K562 (cell line): ENCODE measurements around the gene MAD1L1. TPM values are rescaled to one million over a fixed set of nuclear protein-coding genes. Genes with fewer than 3 reads are reported as not detected.

Experiments used
- ATAC-seq: fragments of 200-7000 bp; cut with Tn5 transposase; 3 replicates; pipeline ENCODE4 v1.9.1; 2020; ENCODE audit warnings: moderate library complexity
- BruUV-seq: library from RNA; stranded (reverse); fragments of 400-500 nt; replicated peaks from 2 replicates; lab custom pipeline; 2021; lab: Mats Ljungman, UMichigan
- CTCF ChIA-PET: fragments of 300-600 bp; formaldehyde crosslinking; extraction: SDS; loops from one replicate; lab custom pipeline; 2021; ENCODE audit warnings: low intra/inter-chr PET ratio; lab: Yijun Ruan, JAX
- POLR2A ChIA-PET: fragments of 300-600, 350-650 bp; sonication (Branson Sonifier 250); formaldehyde crosslinking; extraction: SDS; loops from one replicate; lab custom pipeline; 2021; ENCODE audit warnings: antibody characterized with exemption, inconsistent platforms; lab: Yijun Ruan, JAX
- DNase-seq, 4 experiments: peaks; one replicate each; pipeline versions ENCODE4 v3.0.0 to v3.0.0-alpha.2; 2011 to 2018; ENCODE audit warnings: low spot score in 3 of 4, mixed read lengths in 3 of 4; ENCODE audit errors: extremely low read depth in 1 of 4
- FAIRE-seq: peaks from 2 replicates; lab custom pipeline; 2011; peaks lifted over from hg19 to GRCh38; lab: Jason Lieb, UNC
- H2AFZ ChIP-seq: 2 replicates; pipeline ENCODE4 v1.6.0; 2011; ENCODE audit warnings: low read depth, low read length, control low read depth, inconsistent platforms
- H3K27ac ChIP-seq: fragments of 200-600 bp; 3 replicates; pipeline ENCODE4 v1.8.0; 2011; ENCODE audit warnings: low read depth, mild to moderate bottlenecking, control low read depth, inconsistent platforms, low read length, moderate library complexity, mixed read lengths; ENCODE audit errors: extremely low read depth
- H3K27me3 ChIP-seq, 2 experiments: fragments of 300-600 bp in 1 of 2; 2 replicates in 1 of 2; 3 replicates in 1 of 2; pipeline versions ENCODE4 v1.6.0 to v1.8.0; 2011; ENCODE audit warnings: inconsistent platforms in 2 of 2, low read length in 2 of 2, mild to moderate bottlenecking in 1 of 2, mixed read lengths in 1 of 2, moderate library complexity in 1 of 2; ENCODE audit not compliant: control insufficient read depth in 2 of 2, insufficient read depth in 2 of 2
- H3K36me3 ChIP-seq: fragments of 300-600 bp; 3 replicates; pipeline ENCODE4 v1.8.0; 2011; ENCODE audit warnings: mild to moderate bottlenecking, low read length, inconsistent platforms; ENCODE audit not compliant: control insufficient read depth, insufficient read depth
- H3K4me1 ChIP-seq, 2 experiments: fragments of 200-600 bp in 1 of 2; replicated peaks in 1 of 2; 2 replicates in 1 of 2; 3 replicates in 1 of 2; pipeline versions ENCODE4 v1.5.1 to v1.8.0; 2011; ENCODE audit warnings: inconsistent platforms in 2 of 2, low read length in 2 of 2, mild to moderate bottlenecking in 1 of 2, mixed read lengths in 1 of 2, moderate library complexity in 1 of 2; ENCODE audit not compliant: control insufficient read depth in 2 of 2, insufficient read depth in 2 of 2
- H3K4me2 ChIP-seq: 2 replicates; pipeline ENCODE4 v1.6.1; 2011; ENCODE audit warnings: low read length, control low read depth, inconsistent platforms, mixed read lengths; ENCODE audit not compliant: insufficient read depth
- H3K4me3 ChIP-seq: fragments of 200-600 bp; sonication (generic), shearing (Covaris generic); 2 replicates; pipeline ENCODE4 v1.5.1; 2016; ENCODE audit warnings: control low read depth, inconsistent platforms
- H3K79me2 ChIP-seq: fragments of 200-600 bp; 3 replicates; pipeline ENCODE4 v1.8.0; 2011; ENCODE audit warnings: low read length, inconsistent platforms; ENCODE audit not compliant: control insufficient read depth, insufficient read depth
- H3K9ac ChIP-seq, 2 experiments: 2 replicates each; pipeline versions ENCODE4 v1.6.0 to v1.6.1; 2011; ENCODE audit warnings: low read depth in 2 of 2, low read length in 2 of 2, control low read depth in 1 of 2, inconsistent platforms in 1 of 2, mild to moderate bottlenecking in 1 of 2, mixed read lengths in 1 of 2; ENCODE audit not compliant: insufficient read depth in 1 of 2
- H3K9me1 ChIP-seq: one replicate; pipeline ENCODE4 v1.6.0; 2011; ENCODE audit warnings: inconsistent platforms, mild to moderate bottlenecking, low read length, moderate library complexity; ENCODE audit not compliant: control insufficient read depth, insufficient read depth
- H3K9me3 ChIP-seq: replicated peaks from 2 replicates; pipeline ENCODE4 v1.5.1; 2011; ENCODE audit warnings: low read depth, low read length, inconsistent platforms; ENCODE audit not compliant: control insufficient read depth, insufficient read depth
- H4K20me1 ChIP-seq: replicated peaks from 2 replicates; pipeline ENCODE4 v1.6.1; 2011; ENCODE audit warnings: low read length, inconsistent platforms, mixed read lengths; ENCODE audit not compliant: control insufficient read depth, insufficient read depth
- CHD7 ChIP-seq: fragments of 200-600 bp; sonication (generic); IDR thresholded peaks from one replicate; pipeline ENCODE4 v1.6.1; 2012; ENCODE audit warnings: mild to moderate bottlenecking, low read depth, low read length, inconsistent platforms
- E2F3 ChIP-seq: fragments of 250-450 bp; sonication (Bioruptor Pico); IDR thresholded peaks from 2 replicates; pipeline ENCODE4 v1.4.0; 2020; ENCODE audit warnings: mild to moderate bottlenecking
- ESRRA ChIP-seq: fragments of 450-650 bp; IDR thresholded peaks from 2 replicates; pipeline ENCODE4 v1.6.1; 2014; ENCODE audit warnings: low read depth, mild to moderate bottlenecking, moderate library complexity, borderline replicate concordance
- HOXB6 ChIP-seq: fragments of 250-450 bp; sonication (Bioruptor Pico); IDR thresholded peaks from 2 replicates; pipeline ENCODE4 v1.5.1; 2022; ENCODE audit warnings: mild to moderate bottlenecking, borderline replicate concordance
- NCOA2 ChIP-seq, 2 experiments: fragments of 450-650 bp; IDR thresholded peaks; 2 replicates each; pipeline ENCODE4 v1.6.1; 2018; ENCODE audit warnings: mild to moderate bottlenecking in 2 of 2, moderate library complexity in 1 of 2; ENCODE audit not compliant: partially characterized antibody in 2 of 2
- RFX7 ChIP-seq: fragments of 250-450 bp; sonication (Bioruptor Pico); IDR thresholded peaks from 2 replicates; pipeline ENCODE4 v1.5.1; 2021; ENCODE audit warnings: mild to moderate bottlenecking
- SMC3 ChIP-seq: conservative IDR thresholded peaks from 2 replicates; pipeline ENCODE4 v1.6.1; 2011; ENCODE audit warnings: low read depth, low read length, improper control_type of control experiment; ENCODE audit not compliant: insufficient read depth
- ZNF212 ChIP-seq: fragments of 450-650 bp; formaldehyde crosslinking; IDR thresholded peaks from 2 replicates; pipeline ENCODE4 v1.4.0; 2020; ENCODE audit warnings: mild to moderate bottlenecking
- ZNF224 ChIP-seq: sonication (generic); formaldehyde crosslinking; IDR thresholded peaks from 2 replicates; pipeline ENCODE4 v1.8.0; 2022; ENCODE audit warnings: mild to moderate bottlenecking, missing genetic modification reagents
- ZNF57 ChIP-seq: fragments of 450-650 bp; formaldehyde crosslinking; IDR thresholded peaks from 2 replicates; pipeline ENCODE4 v1.4.0; 2020; ENCODE audit warnings: mild to moderate bottlenecking, moderate library complexity
- WGBS: fragments of 100-300 bp; shearing (Covaris generic); methylation state at CpG from one replicate; pipeline ENCODE4 v1.1.6; 2016; ENCODE audit warnings: low coverage, mixed read lengths; ENCODE audit not compliant: insufficient coverage; ENCODE audit errors: missing lambda C conversion rate; 5-methylcytosine and 5-hydroxymethylcytosine counted together
- in situ Hi-C: fragments of 300-500 bp; cut with MboI; formaldehyde crosslinking; loops from 4 replicates; pipeline ENCODE4 v1.15.0; 2018; ENCODE audit warnings: inconsistent platforms, mixed read lengths
- intact Hi-C: fragments of 100-400 bp; cut with micrococcal nuclease; formaldehyde crosslinking; loops from 2 replicates; pipeline ENCODE4 v1.14.2; 2022
- polyA plus RNA-seq, 8 experiments: library from polyadenylated mRNA; depleted of rRNA in 4 of 8; stranded (reverse) in 5 of 8; unstranded in 3 of 8; fragments of >200 nt; fragmentation: Nextera tagmentation in 2 of 8; fragmentation: Illumina TruSeq in 1 of 8; extraction: Ambion mirVana in 2 of 8; extraction: Trizol in 1 of 8; gene quantifications; 2 replicates each; pipeline versions ENCODE4 v1.2.1 to v1.2.3, GENCODE V29; 2011 to 2014; ENCODE audit warnings: inconsistent platforms in 1 of 8, missing spikeins in 1 of 8
- total RNA-seq, 7 experiments: library from RNA; depleted of rRNA in 6 of 7; stranded (reverse); fragments of >200 nt in 6 of 7; fragmentation: Illumina TruSeq in 2 of 7; extraction: Trizol in 2 of 7; gene quantifications; 2 replicates each; pipeline versions ENCODE4 v1.2.1 to v1.2.3, GENCODE V29; 2011 to 2021; ENCODE audit warnings: low replicate concordance in 1 of 7

Gene MAD1L1
- total and polyA plus RNA-seq, 9 of the 15 experiments (the other 6 are each of a cell fraction or from before 2014, with no cell fraction given): 1.7 to 89.7 (median 18.0) TPM

DNA sequence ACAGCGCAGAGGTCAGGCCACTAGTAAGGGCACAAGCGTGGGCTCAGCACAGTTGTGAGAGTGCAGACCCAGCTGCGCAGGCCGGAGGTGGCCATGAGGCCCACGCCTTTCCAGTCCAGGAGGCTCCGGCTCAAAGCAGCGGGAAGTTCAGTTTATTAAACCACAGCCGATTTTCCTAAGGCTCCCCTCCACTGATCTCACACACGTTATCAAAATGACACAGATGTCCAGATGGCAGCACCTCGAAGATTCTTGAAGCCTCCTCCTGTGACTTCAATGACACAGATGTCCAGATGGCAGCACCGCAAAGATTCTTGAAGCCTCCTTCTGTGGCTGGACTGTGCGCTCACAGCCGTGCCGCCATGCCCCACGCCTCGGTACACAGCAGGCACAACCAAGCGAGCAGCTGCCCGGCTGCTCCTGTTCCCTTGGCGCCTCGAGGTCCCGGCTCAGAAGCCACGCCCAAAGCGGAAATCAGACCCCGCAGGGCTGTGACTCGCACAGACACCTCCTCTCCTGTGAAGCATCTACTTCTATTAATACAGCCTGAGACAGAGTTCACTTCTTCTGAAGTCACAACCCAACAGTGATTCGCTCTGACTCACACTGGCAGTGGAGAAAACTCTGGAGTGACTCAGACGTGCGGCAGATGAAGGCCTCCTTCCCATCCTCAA lies 122.7 kb downstream of the MAD1L1 start:
- POLR2A ChIA-PET: interaction anchor here (0.6 kb wide), 2 partner anchors 484 to 629 kb away, joined by 3 read pairs; no protein-coding TSS in a partner anchor
- Histone ChIP-seq H3K9me1 (no peaks in the 10 kb centered on the region), H3K4me2 (peak overlapping the region; percentile 77), H3K27me3 (no peaks in the 10 kb centered on the region), H3K79me2 (peaks cover 12% of the 10 kb centered on the region; the same call in 2 of the 3 replicates), H4K20me1 (no peaks in the 10 kb centered on the region), H3K9ac (peak overlapping the region; percentile 66 to 92), H2AFZ (peak overlapping the region; percentile 64), H3K9me3 (no peaks in the 10 kb centered on the region), H3K27ac (peak overlapping the region; percentile 80), H3K4me1 (peaks cover 37 to 74% of the 10 kb centered on the region in 2 experiments), H3K36me3 (peaks cover 10% of the 10 kb centered on the region; the same call in 2 of the 3 replicates), H3K4me3 (peak overlapping the region; percentile 22)
- intact Hi-C loops: loop anchor here (10.0 kb wide), 1 partner anchor 255 kb away; no protein-coding TSS in a partner anchor
- TSS peak; percentile 79 for BruUV-seq
- CTCF ChIA-PET: no interaction called here
- in situ Hi-C loops: no loop called here
- ATAC-seq (peak; percentile 71), FAIRE-seq (peak; percentile 98), DNase-seq (peak; percentile 83 to 89 (median 84))
- WGBS: 4% methylated on average over 28 of the region's 28 CpGs
- TF ChIP-seq HOXB6 (CRISPR knock-in tag): no peak
- no peak for TF ChIP-seq ZNF57 (CRISPR knock-in tag)
- no peak for TF ChIP-seq RFX7
- no peak for TF ChIP-seq ZNF224 (CRISPR knock-in tag)
- TF ChIP-seq SMC3: no peak
- no peak; the same call in 1 of the 2 replicates for TF ChIP-seq E2F3 (CRISPR knock-in tag)
- no peak for TF ChIP-seq CHD7
- TF ChIP-seq ESRRA: peak; percentile 50
- no peak for TF ChIP-seq ZNF212
- TF ChIP-seq NCOA2 (IDR thresholded peaks at IDR 0.05; ENCODE audit: partially characterized antibody in 2 of 2): no peak
